Activated CD8-positive, alpha-beta memory T cell treated with anti-CD3 and anti-CD28 coated beads, Interleukin-2, amount 50 U/mL, for 4 hours (primary cell): ENCODE measurements around the gene TECTA.

ENCODE experiments used
- DNase-seq: peaks from one replicate; pipeline ENCODE4 v3.0.0-alpha.2; 2020

Gene TECTA

DNA sequence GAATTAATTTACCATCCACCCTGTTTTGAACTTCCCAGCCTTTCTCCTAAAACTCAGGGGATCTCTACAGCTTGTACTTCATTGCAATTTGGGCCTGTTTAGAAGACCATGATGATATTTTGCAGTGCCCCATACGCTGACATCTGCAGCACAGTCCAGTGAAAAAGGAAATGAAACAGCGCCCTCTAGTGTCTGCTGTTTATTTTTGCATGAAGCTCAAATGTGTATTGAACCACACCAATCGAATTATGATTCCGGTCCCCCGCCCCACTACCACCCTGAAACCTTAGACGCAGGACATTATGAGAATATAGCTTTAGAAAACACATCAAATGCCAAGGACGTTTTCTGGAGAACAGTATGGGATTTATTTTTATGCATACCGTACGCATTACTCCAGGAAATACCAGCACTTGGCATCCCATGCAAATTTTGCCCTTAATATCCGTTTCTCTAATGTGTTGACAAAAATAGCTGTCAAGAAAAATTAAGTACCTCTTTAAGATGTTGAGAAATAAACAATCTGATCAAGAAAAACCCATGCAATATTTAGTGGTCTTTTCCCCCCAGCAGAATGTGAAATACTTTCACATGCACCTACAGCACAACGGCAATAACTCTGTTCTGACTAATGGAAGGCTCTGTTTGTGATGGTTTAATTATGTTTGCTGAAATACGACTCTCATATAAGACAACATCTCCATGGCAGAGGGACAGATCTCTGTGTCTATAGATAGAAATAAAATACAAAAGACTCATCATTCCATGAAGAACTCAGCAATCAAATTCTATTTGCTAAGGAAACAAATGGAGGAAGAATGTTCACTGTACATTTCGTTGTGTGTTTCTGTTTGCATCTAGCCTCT, 93.9 kb downstream of the TECTA start:
- peak; percentile 34 for DNase-seq

DNA sequence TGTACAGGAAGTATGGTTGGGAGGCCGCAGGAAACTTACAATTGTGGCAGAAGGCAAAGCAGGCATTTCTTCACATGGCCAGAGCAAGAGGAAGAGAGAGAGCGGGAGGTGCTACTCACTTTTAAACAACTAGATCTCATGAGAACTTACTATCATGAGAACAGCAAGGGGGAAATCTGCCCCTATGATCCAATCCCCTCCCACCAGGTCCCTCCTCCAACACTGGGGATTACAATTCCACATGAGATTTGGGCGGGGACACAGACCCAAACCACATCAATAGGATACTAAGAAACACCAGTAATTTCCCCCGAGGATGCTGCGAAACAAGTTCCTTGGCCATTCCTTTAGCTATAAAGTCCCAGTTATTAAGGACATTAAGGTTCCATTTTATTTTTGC, 97.4 kb downstream of the TECTA start:
- DNase-seq = no peak

DNA sequence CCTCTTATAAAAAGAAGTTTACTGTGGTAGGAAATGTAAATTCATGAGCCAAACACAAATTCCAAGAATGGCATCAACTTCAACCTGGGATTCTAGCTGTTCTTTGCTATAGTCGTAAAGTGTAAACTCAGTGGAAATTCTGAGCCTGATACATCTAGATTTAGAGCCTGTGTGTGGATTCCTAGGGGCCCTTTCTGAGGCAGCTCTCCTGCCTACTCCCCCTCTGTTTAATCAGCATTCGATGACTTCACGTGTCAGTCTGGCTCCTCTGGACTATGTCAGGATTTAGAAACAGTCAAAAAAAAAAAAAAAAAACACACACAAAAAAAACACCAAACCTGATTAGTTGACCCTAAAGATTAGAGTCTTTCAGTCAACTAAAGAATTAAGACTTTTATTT, 98.5 kb downstream of the TECTA start:
- no peak for DNase-seq

DNA sequence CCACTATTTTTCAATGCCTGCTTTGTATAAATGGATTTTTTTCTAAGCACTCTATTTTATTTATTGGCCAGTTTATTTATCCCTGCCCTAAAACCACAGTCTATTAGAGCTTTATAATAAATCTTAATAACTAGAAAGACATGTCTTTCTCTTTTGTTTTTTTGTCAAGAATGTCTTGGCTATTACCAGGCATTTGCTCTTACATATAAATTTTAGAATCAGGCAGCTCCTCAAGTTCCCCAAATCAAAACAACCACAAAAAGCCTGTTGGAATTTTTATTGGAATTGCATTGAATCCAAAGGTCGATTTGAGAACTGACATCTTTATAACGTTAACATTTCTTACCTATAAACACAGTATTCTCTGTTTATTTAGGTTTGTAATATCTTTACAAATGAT, 105.8 kb downstream of the TECTA start:
- DNase-seq = no peak

DNA sequence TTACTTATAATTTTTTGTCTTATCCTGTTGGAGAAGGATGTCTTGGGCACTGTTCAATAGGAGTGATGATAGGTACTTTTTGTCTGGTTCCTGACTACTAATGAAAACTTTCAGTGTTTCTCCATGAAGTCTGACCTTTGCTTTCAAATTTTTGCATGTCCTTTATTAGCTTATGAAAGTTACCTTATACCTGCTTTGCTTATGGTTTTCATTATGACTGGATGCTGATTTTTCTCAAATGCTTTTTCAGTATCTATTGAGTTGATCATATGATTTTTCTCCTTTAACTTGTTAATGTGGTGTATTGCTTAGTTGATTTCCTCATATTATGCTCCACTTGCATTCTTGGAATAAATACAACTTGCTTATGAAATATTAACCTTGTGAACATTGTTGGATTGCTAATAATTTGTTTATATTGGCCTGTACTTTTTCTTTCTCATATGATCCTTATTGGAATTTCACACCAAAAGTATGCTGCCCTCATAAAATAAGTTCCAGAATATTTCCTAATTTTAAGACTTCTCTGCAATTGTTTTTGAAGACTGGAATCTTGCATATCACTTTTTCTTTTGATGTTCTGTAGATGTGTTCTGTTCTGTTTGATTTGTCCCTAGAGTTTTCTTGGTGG, 106.6 kb downstream of the TECTA start:
- no peak for DNase-seq

DNA sequence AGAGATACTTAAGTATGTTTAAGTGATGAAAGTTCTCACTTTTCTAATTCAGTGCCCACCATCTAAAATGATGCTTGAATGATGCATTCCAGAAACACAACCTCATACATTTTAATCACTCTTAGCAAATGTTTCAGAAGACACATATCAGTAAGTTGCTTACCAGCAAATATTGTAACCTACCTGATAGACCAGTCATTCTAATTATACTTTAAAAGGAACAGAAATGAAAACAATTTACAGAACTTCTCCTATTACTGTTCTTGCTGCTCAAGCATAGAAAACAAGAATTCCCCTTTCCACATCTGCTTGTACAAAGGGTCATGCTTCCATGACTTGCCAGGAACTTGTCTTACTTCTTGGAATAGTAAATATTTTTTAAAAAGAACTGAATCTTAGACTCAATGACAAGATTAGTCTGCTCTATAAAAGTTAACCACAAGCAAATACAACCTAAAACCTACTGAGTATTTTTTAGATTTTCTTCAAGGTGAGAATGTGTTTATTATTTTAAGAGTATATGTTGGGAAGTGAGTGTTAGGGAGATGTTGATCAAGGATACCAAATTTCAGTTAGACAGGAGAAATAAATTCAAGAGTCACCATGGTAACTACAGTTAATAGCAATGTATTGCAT, 109.5 kb downstream of the TECTA start:
- DNase-seq = no peak

DNA sequence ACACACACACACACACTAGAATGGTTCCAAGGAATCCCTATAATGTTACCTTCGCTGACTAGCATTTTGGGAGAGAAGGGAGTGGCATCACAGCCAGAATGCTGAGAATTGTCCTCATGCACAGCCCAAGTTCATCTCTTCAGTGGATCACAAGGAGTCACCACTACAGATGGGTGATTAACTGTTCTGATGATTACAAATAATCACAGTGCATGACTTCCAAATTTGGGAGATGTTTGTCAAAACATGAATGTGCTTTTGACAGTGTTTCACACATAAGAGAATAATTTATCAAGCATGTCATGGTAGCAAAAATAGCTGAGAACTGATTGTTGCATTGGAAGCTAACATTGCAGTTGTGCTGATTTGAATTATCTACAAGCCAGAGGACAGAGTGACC, 110.6 kb downstream of the TECTA start:
- DNase-seq = no peak

DNA sequence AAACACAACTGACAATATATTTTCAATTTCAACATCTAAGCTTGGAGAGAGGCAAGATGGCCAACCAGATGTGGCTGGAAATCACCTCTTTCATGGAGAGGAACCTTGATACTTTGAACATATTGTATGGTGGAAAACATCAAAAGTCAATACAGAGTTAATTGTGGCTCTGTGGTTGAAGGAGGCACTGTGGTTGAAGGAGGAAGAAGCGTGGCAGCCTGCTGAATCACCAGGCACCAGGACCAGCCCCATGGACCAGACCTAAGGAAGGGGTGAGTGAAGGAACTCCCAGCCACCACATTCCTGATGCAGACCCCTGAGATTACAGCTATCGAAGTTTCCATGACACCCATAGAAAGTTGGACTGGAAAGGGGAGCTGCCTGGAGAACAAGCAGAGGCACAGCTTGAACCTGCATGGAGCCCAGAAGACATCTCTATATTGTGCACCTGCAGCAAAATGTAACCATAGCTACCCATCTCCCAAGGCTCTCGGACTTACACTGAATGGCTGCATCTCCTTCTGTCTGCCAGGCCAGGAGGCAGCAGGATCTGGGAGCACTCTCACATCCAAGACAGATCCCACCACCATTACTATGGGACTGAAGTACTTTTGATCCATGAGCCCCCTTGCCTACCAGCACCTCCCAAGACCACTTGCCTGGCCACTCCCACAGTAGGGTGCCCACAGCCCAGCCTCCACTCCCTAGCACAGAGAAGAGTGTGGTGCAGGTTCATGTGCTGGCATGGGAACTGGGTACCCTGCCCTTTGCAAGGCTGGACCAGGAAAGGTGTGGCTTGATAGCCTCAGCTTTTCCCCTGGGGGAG, 111.7 kb downstream of the TECTA start:
- DNase-seq = no peak

DNA sequence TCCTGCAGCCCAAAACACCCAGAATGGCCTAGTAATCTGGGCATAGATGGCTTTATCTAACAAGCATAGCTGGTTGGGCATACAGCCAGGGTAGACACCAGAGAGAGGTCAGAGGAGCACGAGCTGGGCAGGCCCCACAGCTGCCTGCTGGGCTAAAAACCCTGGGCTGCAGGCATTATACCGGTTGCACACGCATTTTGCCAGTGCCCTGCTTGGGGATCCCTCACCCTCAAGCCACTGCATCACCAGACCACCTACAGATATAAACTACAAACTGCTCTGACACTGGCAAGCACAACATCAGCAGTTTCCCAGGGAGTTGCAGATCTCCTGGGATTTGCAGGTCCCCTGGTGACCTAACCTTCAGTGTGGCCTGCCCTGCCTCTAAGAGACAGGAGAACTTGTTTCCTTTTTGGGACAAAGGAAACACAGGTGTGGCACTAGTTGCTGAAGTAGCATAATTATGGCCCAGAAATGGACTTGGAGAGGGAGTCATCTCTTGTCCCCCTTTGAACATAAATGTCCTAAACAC, 112.4 kb downstream of the TECTA start:
- no peak for DNase-seq

DNA sequence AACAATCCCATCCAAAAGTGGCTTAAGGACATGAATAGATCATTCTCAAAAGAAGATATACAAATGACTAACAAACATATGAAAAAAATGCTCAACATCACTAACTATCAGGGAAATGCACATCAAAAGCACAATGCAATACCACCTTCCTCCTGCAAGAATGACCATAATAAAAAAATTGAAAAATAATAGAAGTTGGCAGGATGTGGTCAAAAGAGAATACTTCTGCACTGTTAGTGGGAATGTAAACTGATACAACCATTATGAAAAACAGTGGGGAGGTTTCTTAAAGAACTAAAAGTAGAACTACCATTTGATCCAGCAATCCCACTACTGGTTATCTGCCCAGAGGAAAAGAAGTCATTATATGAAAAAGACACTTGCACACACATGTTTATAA, 113.8 kb downstream of the TECTA start:
- DNase-seq = no peak

DNA sequence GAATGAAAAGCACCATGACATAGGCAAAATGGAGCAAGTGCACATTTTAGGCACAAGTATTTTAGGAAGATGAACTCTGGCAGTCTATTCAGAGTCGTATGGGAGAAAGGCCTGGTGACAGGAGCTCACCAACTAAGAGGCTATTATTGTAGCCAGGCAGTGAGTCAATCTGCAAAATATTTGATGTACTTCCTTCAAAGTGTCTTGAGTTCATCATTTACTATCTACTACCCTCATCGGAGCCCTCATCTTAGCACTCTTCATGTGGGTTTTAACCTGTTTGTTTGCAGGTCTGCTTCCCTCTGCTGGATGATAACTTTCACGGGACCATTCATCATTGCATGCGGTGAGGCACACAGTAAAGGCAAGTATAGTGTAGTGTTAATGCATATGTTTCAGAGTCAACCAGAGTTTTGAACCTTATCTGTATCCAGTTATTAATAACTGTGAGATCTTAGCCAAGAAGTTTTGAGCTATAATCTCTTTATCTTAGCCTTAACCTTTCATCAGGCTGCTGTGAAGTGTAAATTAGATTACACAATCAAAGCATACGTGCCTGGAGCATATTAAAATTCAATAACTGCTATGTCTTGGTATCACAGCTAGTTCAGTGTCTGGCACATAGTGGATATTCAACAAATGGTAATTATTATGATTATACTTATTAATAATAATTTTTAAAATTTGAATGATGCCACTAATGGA, 120.6 kb downstream of the TECTA start:
- DNase-seq = no peak

DNA sequence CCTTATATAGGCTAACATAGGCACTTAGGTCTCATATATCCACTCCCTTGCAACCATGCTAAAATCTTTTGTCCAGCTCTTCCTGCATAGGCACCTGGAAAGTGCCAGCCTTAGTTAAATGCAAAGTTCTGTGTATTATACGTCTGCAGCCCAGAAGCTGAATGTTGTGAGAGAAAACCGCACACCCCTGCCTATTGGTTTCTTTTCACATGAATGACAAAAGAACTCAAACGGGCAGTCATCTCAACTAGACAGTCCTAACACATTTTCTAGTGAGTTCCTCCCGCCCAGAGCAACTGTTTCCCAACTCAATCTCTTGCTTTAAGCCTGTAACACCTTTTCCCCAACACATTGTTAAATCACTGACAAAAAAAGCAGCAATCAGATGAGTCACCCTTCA, 122.1 kb downstream of the TECTA start:
- DNase-seq = no peak

DNA sequence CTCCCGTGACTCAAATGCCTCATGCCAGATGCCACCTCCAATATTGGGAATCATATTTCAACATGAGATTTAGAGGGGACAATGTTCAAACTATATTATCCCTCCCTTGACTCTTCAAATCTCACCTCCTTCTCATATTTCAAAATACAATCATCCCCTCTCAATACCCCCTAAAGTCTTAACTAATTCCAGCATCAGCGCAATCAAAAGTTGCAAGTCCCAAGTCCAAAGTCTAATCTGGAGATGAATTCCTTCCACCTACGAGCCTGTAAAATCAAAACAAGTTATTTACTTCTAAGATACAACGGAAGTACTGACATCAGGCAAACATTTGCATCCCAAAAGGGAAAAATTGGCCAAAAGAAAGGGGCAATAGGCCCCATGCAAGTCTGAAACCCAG, 124.3 kb downstream of the TECTA start:
- DNase-seq = no peak

DNA sequence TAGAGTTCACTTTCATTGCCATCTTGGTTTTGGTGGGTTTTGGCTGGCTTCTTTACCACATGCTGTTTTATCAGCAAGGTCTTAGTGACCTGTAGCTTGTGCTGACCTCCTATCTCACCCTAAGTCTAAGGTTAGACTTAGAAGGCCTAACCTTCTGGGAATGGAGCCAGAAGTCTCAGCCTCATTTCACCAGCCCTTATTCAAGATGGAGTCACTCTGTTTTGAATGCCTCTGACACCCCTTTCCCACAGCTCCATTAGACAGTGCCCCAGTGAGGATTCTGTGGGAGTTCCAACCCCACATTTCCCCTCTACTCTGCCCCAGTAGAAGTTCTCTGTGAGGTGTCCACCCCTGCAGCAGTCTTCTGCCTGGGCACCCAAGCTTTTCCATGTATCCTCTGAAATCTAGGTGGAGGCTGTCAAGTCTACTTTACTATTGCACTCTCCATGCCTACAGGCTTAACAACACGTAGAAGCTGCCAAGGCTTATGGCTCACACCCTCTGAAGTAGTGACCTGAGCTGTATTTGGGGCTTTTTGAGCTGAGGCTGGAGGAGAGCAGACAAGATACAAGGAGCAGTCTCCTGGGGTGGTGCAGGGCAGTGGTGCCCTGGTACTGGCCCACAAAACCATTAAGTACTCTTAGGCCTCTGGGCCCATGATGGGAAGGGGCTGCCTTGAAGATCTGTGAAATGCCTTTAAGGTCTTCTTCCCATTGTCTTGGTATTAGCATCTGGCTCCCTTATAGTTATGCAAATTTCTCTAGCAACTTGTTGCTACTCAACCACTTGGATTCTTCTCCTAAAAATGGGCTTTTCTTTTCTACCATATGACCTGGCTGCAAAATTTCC, 125.6 kb downstream of the TECTA start:
- no peak for DNase-seq

DNA sequence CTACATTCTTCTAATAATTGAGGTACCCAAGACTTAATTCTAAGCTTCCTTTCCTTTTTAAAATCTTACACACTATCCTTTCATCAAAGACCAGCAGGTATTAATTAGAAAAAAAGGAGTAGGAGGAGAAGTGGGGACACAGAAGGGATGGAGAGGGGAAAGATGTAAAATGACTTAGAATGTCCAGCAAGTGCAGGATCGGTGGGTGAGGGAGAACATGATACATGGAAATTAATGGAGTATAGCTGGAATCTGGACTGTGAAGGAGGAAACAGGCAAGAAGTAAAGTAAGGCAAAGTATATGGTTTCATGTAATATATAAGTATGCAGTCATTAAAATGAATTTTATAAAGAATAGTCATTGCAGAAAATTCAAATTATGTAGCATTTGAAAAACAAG, 127.8 kb downstream of the TECTA start:
- no peak for DNase-seq

DNA sequence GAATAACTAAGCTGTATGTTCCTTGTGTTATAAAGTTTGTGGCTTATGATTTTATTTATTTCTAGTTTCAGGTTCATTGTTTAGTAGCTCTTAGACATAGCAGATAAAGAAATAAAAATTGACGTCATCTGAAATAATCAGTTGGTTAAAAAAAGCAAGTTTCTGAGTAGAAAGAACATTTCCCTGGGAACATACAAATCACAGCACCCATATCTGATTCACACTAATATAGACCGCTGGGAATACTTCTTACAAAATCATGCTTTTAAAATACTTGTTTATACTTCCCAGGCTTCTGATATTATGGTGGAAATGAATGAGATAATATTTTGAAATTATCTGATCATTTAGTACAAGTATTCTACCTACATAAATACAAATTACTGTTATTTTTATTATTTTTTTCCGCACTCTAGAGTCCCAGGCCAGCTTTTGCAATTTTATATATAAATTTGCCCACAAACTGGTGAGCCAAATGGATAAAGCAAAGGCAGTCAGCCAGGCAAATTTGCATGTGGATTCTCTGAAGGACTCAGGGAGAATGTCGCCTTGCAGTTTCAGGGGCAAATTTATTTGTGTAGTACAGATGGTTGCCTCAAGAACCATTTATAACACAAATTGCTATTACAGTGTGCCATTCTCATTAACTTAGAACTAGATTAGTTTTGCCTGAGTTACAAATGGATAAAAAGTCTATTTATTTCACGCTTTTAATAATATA, 128.6 kb downstream of the TECTA start:
- DNase-seq = no peak

DNA sequence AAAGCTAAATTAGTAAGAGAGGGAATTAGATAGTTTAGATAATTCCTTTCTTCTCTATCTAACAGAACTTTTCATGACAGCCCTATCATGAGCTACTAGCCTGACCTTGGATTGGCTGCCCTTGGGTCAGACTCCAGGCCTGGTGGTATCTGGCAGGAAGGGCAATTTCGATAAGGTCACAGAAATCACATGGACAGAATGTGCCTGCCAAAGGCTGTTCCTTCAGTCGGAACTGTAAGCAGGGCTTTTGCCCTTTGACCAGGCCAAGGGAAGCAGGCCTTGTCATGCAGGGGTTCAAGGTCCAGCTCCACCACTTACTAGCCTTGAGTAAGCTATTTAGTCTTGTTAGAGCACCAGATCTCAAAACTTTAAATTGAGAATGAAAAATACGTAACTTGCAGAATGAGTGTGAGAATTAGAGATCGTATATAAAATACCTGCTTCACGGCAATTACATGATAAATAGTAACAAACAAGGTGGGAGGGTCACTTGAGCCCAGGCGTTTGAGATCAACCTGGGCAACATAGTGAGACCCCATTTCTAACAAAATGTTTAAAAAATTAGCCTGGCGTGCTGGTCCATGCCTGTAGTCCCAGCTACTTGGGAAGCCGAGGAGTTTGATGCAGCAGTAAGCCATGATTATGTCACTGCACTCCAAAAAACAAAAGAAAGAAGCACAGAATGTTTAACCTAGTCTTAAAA, 130.7 kb downstream of the TECTA start:
- no peak for DNase-seq

DNA sequence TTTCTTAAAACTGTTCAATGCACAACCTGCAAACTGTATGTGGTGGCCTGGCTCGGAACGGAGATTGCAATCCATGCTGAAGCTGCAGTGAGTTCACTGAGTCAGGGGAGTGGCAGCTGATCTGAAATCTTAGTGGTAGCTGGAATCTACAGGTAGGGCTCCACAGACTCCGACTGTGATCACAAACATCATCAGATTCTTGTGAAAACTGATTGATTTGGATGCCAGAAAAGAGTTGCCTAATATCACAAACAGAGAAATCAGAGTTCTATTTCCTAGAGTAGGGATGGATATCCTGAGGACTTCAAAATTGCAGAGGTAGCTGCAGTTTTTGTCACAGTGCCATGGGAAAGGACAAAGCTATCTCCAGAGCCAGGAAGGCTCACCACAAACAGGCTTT, 134.0 kb downstream of the TECTA start:
- no peak for DNase-seq

DNA sequence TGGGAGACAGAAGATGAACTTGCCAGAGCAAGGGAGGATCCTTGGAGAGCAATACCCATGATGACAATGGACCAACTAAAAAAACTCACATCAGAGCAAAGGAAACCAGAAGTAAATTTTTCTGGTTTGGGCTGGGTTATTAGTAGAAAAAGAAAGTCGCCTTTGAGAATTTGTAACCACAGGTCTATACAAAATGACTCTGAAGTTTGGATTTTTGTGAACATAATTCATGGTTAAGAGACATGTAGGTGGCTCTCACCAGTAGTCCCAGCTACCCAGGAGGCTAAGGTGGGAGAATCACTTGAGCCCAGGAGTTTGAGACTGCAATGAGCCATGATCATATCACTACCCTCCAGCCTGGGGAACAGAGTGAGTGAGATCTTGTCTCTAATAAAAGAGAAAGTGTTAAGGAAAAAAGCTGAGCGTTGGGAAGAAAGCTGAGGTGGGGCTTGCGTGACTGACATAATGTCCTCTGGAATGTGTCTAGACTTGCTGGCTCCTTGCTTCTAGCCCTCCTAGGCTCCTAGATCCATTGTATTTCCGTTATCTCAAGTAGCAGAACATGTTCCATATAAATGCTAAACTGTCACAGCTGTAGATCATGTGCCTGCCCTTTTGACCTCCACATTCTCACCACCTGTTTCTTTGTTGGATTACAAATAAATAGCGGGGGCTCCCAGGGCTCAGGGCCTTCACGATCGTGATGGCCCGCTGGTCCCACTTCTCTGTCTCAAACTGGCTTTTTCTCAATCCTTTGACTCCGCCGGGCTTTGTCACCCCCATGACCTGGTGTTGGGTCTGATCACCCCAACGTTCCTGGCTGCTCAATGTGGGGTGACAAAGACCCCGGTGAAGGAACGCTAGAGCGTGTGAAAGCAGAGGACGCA, 135.3 kb downstream of the TECTA start:
- DNase-seq = no peak
